Measurements from ENCODE around the gene PAK6.

The PAK6 gene

DNA sequence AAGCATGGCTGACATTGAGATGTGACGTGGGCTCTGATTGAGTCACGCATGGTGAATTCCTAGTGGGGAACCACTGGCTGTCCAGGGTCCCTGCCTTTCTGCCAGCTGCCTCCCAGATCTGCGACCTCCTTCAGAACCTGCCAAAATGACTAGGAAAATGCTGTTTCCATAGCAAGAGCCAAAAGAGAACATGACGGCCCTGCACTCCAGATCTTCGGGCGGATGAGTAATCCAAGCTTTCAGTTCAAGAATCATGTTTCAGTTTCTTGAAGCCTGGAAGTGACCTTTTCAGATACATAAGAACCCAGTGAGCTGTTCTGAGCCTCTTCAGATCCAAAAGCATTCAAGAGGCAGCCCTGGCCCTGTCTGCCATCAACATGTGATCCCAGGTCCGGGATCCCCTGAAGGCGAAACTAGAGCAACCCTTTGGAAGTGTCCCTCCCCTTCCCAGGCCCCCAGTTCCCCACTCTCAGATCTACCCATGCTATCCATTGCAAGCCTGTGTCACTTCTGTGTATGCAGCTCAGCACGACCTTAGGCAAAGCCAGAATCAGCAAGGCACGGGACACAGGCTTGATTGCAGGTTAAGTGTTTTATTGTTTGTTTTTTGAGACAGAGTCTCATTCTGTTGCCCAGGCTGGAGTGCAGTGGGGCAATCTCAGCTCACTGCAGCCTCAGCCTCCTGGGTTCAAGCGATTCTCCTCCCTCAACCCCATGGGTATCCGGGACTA lies 24.3 kb downstream of the PAK6 start:
- H3K9ac ChIP-seq (ENCODE audit: low read length), result no peak overlapping the region

DNA sequence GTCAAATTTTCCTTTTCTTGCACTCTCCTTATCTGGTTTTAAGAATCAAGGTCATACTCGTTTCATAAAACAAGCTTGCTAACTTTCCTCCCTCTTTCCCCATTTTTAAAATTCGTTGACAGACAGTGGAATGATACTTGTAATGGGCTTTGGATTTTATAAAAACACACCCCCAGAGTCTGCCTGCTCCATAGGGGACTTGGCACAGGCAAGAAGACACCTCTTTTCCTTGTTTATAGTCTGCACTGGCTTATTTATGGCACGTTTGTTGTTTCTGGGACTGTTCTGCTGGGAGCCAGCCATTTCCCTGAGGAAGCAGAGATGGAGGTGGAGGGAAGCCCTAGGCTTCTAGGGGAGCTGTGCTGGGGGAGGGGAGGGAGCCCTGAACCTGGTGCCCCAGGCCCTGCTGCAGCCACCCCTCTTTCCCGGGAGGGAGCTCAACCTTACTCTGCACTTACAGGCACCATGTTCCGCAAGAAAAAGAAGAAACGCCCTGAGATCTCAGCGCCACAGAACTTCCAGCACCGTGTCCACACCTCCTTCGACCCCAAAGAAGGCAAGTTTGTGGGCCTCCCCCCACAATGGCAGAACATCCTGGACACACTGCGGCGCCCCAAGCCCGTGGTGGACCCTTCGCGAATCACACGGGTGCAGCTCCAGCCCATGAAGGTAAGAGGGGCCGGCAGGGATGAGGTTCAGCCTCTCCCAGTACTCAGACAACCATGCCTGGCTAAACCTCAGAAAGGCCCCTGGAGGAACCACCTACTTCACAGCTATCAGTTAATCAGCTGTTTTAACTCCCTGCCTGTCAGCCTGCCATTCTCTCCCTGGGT lies 25.7 kb downstream of the PAK6 start:
- H4K5ac ChIP-seq (ENCODE audit: low read length), result no peak overlapping the region
- no peaks in the 10 kb centered on the region for H3K79me1 ChIP-seq (ENCODE audit: low read length)
- H3K27me3 ChIP-seq (ENCODE audit: insufficient read depth, low read length, poor library complexity), result no peaks in the 10 kb centered on the region
- no peak overlapping the region for H3K23ac ChIP-seq (ENCODE audit: low read length)
- no peaks in the 10 kb centered on the region for H3K79me2 ChIP-seq (ENCODE audit: control insufficient read depth, insufficient read depth, low read length)
- H3K4me2 ChIP-seq (ENCODE audit: low read length), result no peak overlapping the region
- no peak for DNase-seq
- no CpG with 5 or more reads among the region's 16 CpGs for WGBS (ENCODE audit: extremely low coverage, insufficient coverage, low lambda C conversion rate)
- no peak overlapping the region for H3K4me3 ChIP-seq (ENCODE audit: low read length)
- H3K56ac ChIP-seq (ENCODE audit: low read length), result no peak overlapping the region
- no peak overlapping the region for H3K9ac ChIP-seq (ENCODE audit: low read length)
- H2BK5ac ChIP-seq (ENCODE audit: low read length), result no peak overlapping the region
- H2AK5ac ChIP-seq (ENCODE audit: low read length), result no peak overlapping the region
- no peak overlapping the region for H4K8ac ChIP-seq (ENCODE audit: low read depth, low read length)
- H3K36me3 ChIP-seq (ENCODE audit: control insufficient read depth, insufficient read depth, low read length), result no peaks in the 10 kb centered on the region
- no peak overlapping the region for H2BK120ac ChIP-seq (ENCODE audit: low read depth, low read length)
- H3K4ac ChIP-seq (ENCODE audit: low read depth, low read length), result no peak overlapping the region
- no peak overlapping the region for H2BK15ac ChIP-seq (replicated peaks; ENCODE audit: low read depth)
- no peaks in the 10 kb centered on the region for H3K4me1 ChIP-seq (ENCODE audit: control insufficient read depth, low read depth, low read length)
- no peak overlapping the region for H3K27ac ChIP-seq (ENCODE audit: low read depth, low read length)
- H3K18ac ChIP-seq (ENCODE audit: low read length), result no peak overlapping the region

More for the DNA sequence above, 24.3 kb downstream of the PAK6 start:
- Histone ChIP-seq H3K4me3 (ENCODE audit: low read length) (no peak overlapping the region), H2BK15ac (replicated peaks; ENCODE audit: low read depth) (no peak overlapping the region), H3K79me1 (ENCODE audit: low read length) (no peaks in the 10 kb centered on the region), H3K23ac (ENCODE audit: low read length) (no peak overlapping the region), H3K4ac (ENCODE audit: low read depth, low read length) (no peak overlapping the region), H3K27ac (ENCODE audit: low read depth, low read length) (no peak overlapping the region), H3K4me2 (ENCODE audit: low read length) (no peak overlapping the region), H3K18ac (ENCODE audit: low read length) (no peak overlapping the region), H2AK5ac (ENCODE audit: low read length) (no peak overlapping the region), H4K8ac (ENCODE audit: low read depth, low read length) (no peak overlapping the region), H3K36me3 (ENCODE audit: control insufficient read depth, insufficient read depth, low read length) (no peaks in the 10 kb centered on the region), H3K79me2 (ENCODE audit: control insufficient read depth, insufficient read depth, low read length) (no peaks in the 10 kb centered on the region), H3K56ac (ENCODE audit: low read length) (no peak overlapping the region), H3K27me3 (ENCODE audit: insufficient read depth, low read length, poor library complexity) (no peaks in the 10 kb centered on the region), H2BK5ac (ENCODE audit: low read length) (no peak overlapping the region), H3K4me1 (ENCODE audit: control insufficient read depth, low read depth, low read length) (peaks cover 6% of the 10 kb centered on the region), H4K5ac (ENCODE audit: low read length) (no peak overlapping the region), H2BK120ac (ENCODE audit: low read depth, low read length) (no peak overlapping the region)
- WGBS (ENCODE audit: extremely low coverage, insufficient coverage, low lambda C conversion rate), result no CpG with 5 or more reads among the region's 12 CpGs
- no peak for DNase-seq

GRCh38 chr15:40265355-40265754 lies 26.5 kb downstream of the PAK6 start:
- H3K27me3 ChIP-seq (ENCODE audit: insufficient read depth, low read length, poor library complexity), result no peaks in the 10 kb centered on the region
- H3K27ac ChIP-seq (ENCODE audit: low read depth, low read length), result no peak overlapping the region
- H3K56ac ChIP-seq (ENCODE audit: low read length), result no peak overlapping the region
- no peak overlapping the region for H3K18ac ChIP-seq (ENCODE audit: low read length)
- no peaks in the 10 kb centered on the region for H3K36me3 ChIP-seq (ENCODE audit: control insufficient read depth, insufficient read depth, low read length)
- no peak overlapping the region for H3K4me3 ChIP-seq (ENCODE audit: low read length)
- H2AK5ac ChIP-seq (ENCODE audit: low read length), result no peak overlapping the region
- no peak overlapping the region for H3K23ac ChIP-seq (ENCODE audit: low read length)
- no CpG with 5 or more reads among the region's 10 CpGs for WGBS (ENCODE audit: extremely low coverage, insufficient coverage, low lambda C conversion rate)
- H3K79me1 ChIP-seq (ENCODE audit: low read length), result no peaks in the 10 kb centered on the region
- no peaks in the 10 kb centered on the region for H3K79me2 ChIP-seq (ENCODE audit: control insufficient read depth, insufficient read depth, low read length)
- no peak overlapping the region for H2BK15ac ChIP-seq (replicated peaks; ENCODE audit: low read depth)
- DNase-seq, result no peak
- no peak overlapping the region for H2BK120ac ChIP-seq (ENCODE audit: low read depth, low read length)
- no peak overlapping the region for H2BK5ac ChIP-seq (ENCODE audit: low read length)
- H3K9ac ChIP-seq (ENCODE audit: low read length), result no peak overlapping the region
- no peak overlapping the region for H3K4ac ChIP-seq (ENCODE audit: low read depth, low read length)
- no peak overlapping the region for H4K8ac ChIP-seq (ENCODE audit: low read depth, low read length)
- H3K4me1 ChIP-seq (ENCODE audit: control insufficient read depth, low read depth, low read length), result no peaks in the 10 kb centered on the region
- H3K4me2 ChIP-seq (ENCODE audit: low read length), result no peak overlapping the region
- H4K5ac ChIP-seq (ENCODE audit: low read length), result no peak overlapping the region

GRCh38 chr15:40265875-40266274 lies 27.0 kb downstream of the PAK6 start:
- Histone ChIP-seq H3K23ac (ENCODE audit: low read length) (no peak overlapping the region), H3K27ac (ENCODE audit: low read depth, low read length) (no peak overlapping the region), H4K8ac (ENCODE audit: low read depth, low read length) (no peak overlapping the region), H3K18ac (ENCODE audit: low read length) (no peak overlapping the region), H2BK15ac (replicated peaks; ENCODE audit: low read depth) (no peak overlapping the region), H3K56ac (ENCODE audit: low read length) (no peak overlapping the region), H3K4me2 (ENCODE audit: low read length) (no peak overlapping the region), H3K4ac (ENCODE audit: low read depth, low read length) (no peak overlapping the region), H3K4me3 (ENCODE audit: low read length) (no peak overlapping the region), H3K27me3 (ENCODE audit: insufficient read depth, low read length, poor library complexity) (no peaks in the 10 kb centered on the region), H3K36me3 (ENCODE audit: control insufficient read depth, insufficient read depth, low read length) (no peaks in the 10 kb centered on the region), H3K9ac (ENCODE audit: low read length) (no peak overlapping the region), H3K4me1 (ENCODE audit: control insufficient read depth, low read depth, low read length) (no peaks in the 10 kb centered on the region), H2BK5ac (ENCODE audit: low read length) (no peak overlapping the region), H4K5ac (ENCODE audit: low read length) (no peak overlapping the region), H3K79me2 (ENCODE audit: control insufficient read depth, insufficient read depth, low read length) (no peaks in the 10 kb centered on the region), H2BK120ac (ENCODE audit: low read depth, low read length) (no peak overlapping the region), H2AK5ac (ENCODE audit: low read length) (no peak overlapping the region), H3K79me1 (ENCODE audit: low read length) (no peaks in the 10 kb centered on the region)
- WGBS (ENCODE audit: extremely low coverage, insufficient coverage, low lambda C conversion rate), result no CpG with 5 or more reads among the region's 20 CpGs
- DNase-seq, result no peak

GRCh38 chr15:40266828-40267304 lies 28.0 kb downstream of the PAK6 start:
- Histone ChIP-seq H4K5ac (ENCODE audit: low read length) (no peak overlapping the region), H3K18ac (ENCODE audit: low read length) (no peak overlapping the region), H3K56ac (ENCODE audit: low read length) (no peak overlapping the region), H3K4me1 (ENCODE audit: control insufficient read depth, low read depth, low read length) (no peaks in the 10 kb centered on the region), H4K8ac (ENCODE audit: low read depth, low read length) (no peak overlapping the region), H3K27me3 (ENCODE audit: insufficient read depth, low read length, poor library complexity) (no peaks in the 10 kb centered on the region), H2BK120ac (ENCODE audit: low read depth, low read length) (no peak overlapping the region), H3K4ac (ENCODE audit: low read depth, low read length) (no peak overlapping the region), H2AK5ac (ENCODE audit: low read length) (no peak overlapping the region), H3K27ac (ENCODE audit: low read depth, low read length) (no peak overlapping the region), H3K79me2 (ENCODE audit: control insufficient read depth, insufficient read depth, low read length) (no peaks in the 10 kb centered on the region), H3K4me2 (ENCODE audit: low read length) (no peak overlapping the region), H3K23ac (ENCODE audit: low read length) (no peak overlapping the region), H2BK15ac (replicated peaks; ENCODE audit: low read depth) (no peak overlapping the region), H3K36me3 (ENCODE audit: control insufficient read depth, insufficient read depth, low read length) (no peaks in the 10 kb centered on the region), H2BK5ac (ENCODE audit: low read length) (no peak overlapping the region), H3K9ac (ENCODE audit: low read length) (no peak overlapping the region), H3K79me1 (ENCODE audit: low read length) (no peaks in the 10 kb centered on the region), H3K4me3 (ENCODE audit: low read length) (no peak overlapping the region)
- no CpG with 5 or more reads among the region's 7 CpGs for WGBS (ENCODE audit: extremely low coverage, insufficient coverage, low lambda C conversion rate)
- DNase-seq, result peak; percentile 71

Data from mesendoderm (in vitro differentiated cells).